NCI-H2081 treated with DMSO at 0.1 percent for 48 hours (cell line): ENCODE measurements around the gene MIPEP.
A peak's percentile ranks its signal among the peaks of the same experiment; 100 is the strongest.
"Not testable (repeated sequence)": the region's sequence is repeated elsewhere in the genome, so short reads cannot be mapped to it uniquely, and the experiment has no call there.

Experiments
- DNase-seq: peaks from one replicate; lab custom pipeline; 2025; lab: John Stamatoyannopoulos, UW

The MIPEP gene

DNA sequence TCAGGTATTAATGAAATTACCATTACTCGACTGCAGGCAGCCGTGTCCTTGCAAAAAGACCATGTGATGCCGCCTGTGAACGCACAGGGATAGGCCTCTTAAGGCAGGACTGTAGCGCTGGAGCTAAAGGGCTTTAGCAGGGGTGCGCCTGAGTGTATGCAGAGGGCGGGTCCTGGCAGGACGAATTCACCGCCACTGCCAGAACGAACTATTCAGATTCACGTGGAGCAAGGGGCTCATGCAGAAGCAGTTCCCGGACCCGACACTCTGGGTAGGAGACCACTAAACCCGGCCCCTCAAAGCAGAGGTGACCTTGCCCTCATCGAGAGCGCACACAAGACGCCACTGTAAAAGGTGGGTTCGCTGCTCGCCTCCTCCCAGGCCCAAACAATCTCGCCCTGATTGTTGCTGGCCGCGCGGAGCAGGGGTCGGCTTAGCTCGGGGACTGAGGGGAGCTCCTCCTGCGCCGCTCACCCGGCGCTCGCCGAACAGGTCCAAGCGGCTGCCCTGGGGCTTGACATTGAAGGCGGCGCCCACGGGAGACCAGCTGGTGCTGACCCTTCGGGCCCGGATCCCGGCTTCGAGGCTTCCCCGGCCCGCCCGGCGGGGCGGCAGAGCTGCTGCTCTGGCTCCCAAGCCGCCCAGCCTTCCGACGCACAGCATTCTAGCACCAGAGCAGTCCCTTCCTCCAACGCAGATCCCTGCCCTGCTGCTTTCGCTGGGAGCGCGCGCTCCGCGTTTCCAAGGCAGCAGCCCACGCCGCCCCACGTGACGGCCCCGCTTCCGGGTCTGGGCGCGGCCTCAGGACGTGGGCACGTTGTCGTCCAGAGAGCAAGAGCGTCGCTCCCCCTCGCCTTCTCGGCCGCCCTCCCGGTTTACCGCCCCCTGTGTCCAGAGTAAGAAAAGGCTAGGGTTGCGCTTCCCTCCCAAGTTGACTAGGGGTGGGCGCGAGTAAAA is at the start of gene MIPEP:
Gene MIPEP (minus strand): TSS at position 743 of the 957 bp plus-strand sequence. CDS start 80 bp downstream, at position 663.
- peak; percentile 54 for DNase-seq

DNA sequence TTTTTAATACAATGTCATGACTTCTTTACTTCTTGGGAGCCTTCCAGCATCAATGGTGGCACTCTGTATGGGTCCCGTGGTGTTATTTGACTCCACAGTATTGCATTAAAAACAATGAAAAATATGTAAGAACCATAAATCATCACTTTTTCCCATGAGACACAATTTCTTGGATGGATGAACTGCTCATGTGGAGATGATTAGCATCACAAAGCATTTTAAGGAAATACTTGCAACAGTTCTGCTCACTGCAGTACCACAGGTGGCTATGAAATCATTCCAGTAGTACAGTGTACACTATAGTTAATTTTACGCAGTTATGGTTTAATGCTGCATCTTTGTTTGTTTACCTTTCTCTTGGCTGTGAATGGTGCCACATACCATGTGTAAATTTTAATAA is 45.3 kb upstream of the MIPEP start:
- no peak for DNase-seq

DNA sequence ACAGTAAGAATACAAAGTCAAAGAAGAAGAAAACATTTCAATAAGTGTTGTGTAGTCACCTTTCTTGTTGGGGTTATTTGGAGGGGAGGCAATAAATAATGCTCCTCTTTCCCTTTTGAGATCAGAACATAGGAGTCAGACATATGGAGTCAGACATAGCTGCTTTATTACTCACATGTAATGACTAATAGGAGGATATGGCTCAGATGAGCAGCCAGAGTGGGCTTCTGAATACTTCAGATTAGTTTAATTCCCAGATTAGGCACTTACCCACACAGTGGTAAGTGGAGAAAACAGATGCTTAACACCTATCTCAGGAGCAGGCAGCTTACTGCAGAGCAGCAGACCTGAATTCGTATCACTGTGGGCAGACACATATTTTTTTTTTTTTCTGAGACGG is 39.8 kb upstream of the MIPEP start:
- no peak for DNase-seq

DNA sequence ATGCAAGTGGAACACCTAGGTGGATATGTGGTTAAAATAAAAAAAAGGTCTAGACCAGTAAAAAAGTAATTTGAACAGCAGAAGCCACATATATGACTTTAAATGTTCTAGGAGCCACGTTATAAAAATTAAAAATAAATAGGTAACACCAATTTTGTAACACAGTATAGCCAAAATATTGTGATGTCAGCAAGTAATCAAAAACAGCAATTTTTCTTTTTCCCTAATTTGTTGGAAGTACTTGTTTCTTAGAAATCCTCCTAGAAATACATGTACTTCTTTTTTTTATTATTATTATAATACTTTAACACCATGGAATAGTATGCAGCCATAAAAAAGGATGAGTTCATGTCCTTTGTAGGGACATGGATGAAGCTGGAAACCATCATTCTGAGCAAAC is 33.8 kb upstream of the MIPEP start:
- DNase-seq = no peak

DNA sequence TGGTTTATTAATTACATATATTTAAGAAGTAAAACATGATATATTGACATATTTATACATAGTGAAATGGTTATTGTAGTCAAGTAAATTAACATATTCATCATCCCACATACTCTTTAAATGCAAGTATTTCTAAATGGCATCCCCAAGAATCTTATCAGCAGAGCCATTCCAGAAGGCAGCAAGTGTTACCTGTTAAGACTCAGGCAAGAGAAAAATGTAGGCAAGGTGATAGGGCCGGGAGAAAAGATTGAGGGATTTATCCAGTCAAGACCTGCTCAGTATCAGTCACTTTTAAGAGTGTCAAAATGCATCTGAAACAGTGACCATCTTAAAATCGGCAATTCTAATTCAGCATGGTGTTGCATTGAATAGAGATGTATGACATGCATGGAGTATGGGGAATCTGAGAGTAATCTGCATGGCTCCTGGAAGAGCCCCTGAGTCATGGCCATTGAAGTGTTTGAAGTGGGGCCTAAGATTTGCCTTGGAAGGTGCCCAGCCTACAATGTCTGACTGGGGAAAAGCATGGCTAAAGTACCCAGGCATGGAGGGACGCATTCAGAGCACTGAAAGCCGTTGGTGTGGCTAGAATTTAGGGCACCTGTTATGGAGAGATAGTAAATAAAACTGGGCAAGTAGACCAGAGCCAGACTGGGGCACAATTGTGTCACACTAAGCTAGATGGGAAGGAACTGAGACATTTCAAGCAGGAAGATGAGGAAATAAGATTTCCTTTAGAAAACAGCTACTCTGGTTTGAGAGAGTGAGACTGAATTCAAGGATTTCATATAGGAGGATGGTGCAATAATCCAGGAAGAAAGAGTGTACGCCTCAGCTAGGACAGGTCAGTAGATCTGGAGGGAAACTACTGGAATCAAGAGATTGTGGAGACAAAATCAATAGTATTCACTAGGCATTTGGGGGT is 33.1 kb upstream of the MIPEP start:
- DNase-seq = no peak

DNA sequence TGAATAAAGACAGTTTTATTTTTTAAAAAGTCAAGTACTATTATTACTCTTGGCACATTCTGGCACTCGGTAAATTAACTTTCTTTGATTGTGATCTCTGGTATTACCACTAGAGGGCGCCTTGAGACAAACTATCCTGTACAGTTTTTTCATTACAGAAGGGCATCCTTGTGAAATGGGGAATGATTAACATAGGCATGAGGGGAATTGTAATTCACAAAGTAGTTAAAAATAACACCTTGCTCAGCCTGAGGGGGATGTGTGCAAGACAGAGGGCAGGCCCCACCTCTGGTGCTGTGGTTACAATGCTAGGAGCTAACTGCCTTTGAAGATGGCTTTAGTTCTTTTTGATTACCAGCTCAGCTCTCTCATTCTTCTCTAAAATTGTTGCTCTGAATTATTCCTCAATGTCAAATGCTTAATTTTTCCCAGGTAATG is 32.3 kb upstream of the MIPEP start:
- no peak for DNase-seq

DNA sequence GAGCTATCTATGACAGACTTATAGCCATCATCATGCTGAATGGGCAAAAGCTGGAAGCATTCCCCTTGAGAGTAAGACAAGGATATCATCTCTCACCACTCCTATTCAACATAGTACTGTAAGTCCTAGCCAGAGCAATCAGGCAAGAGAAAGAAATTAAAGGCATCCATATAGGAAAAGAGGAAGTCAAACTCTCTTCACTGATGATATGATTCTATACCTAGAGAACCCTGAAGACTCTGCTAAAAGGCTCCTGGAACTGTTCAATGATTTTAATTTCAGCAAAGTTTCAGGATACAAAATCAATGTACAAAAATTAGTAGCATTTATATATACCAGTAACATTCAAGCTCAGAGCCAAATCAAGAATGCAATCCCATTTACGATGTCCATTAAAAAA is 29.8 kb upstream of the MIPEP start:
- DNase-seq = no peak

DNA sequence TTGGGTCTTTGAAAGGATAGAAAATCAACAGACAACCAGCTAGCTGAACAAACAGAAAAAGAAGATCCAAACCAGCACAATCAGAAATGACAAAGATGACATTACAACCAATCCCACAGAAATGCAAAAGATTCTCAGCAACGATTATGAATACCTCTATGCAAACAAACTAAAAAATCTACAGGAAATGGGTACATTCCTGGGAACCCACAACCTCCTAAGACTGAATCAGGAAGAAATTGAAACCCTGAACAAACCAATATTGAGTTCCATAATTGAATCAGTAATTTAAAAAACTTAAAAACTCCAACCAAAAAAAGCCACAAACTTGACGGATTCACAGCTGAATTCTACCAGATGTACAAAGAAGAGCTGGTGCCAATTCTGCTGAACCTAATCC is 29.0 kb upstream of the MIPEP start:
- DNase-seq = no peak

DNA sequence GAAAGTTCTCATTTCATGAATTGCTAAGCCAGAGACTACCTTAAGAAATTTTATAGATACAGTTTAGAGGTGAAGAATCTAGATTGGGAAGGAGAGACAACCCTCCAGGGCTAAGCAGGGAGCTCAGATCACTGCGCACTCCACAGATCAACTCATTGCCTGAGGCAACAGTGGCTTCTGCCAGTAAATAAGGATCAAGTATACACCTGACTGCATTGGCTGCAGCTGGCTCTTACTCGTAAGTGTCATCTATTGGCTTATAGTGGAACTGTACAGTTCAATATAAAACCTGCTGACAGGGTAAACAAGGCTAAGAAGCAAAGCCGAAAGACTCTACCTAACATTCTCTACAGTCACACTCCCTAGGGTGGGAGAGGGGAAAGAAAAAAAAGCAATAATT is 26.1 kb upstream of the MIPEP start:
- no peak for DNase-seq

DNA sequence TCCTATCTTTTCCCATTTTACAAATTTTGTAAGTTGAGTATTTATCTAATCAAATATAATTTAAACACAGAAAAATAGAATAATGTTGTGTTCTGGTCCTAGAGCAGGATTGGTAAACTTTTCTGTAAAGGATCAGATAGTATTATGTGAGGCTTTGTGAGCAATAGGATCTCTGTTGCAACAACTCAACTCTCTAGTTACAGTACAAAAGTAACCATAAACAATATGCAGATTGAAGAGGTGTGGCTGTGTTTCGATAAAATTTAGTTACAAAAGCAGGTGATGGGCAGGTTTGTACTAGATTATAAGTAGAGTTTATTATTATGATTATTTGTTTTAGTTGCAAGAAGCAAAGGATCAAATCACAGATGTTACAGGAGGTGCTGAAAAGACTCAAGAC is 23.3 kb upstream of the MIPEP start:
- no peak for DNase-seq

DNA sequence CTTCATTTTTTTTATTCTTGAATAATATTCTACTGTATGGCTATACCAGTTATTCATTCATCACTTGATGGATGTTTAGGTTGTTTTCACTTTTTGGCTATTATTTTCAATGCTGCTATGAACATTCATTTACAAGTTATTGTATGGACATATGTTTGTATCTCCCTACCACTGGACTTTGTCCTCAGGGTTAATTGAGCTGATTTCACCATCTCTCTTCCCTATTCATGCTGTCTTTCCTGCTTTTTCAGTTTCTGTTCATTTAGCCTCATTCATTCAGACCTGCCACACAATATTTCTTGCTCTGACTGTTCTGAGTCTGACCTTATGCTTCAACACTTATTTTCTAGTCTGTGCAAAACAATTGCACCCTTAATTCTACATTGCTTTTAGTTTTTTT is 20.4 kb upstream of the MIPEP start:
- no peak for DNase-seq

DNA sequence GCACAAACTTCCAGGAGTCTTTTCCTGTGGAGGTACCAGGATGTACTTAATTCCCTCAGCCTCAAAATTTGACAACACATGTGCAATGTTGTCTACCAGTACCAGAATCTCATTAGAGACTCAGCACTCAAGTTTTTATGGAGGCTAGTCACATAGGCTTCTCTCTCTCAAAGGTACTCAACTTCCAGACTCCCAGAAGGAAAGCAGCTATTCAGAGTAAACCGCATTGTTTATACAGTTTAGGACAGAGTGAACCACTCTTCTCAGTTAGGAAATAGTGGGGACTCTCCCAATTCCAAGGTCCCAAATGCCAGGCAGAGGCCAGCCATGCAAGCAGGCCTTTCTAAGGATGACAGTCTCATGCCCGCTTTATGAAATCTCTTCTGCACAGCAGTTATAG is 16.6 kb upstream of the MIPEP start:
- DNase-seq = no peak

DNA sequence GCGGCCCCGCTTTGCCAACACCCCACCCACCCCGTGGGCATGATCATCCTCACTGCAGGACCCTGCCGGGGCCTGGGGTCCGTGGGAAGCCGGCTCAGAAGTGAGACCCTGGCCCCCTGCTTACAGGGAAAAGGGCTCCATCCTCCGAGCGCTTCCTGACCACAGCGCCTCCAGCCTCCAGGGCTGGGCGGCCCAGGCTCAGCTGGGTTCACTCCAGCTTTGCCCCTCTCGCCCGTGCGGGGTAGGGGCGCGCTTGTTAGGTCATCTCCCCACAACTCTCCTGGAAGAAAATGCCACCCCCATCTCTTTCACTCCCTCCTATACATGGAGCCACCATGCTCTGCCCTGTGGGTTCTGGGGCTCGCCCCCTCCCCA is 14.7 kb upstream of the MIPEP start:
- no peak for DNase-seq

DNA sequence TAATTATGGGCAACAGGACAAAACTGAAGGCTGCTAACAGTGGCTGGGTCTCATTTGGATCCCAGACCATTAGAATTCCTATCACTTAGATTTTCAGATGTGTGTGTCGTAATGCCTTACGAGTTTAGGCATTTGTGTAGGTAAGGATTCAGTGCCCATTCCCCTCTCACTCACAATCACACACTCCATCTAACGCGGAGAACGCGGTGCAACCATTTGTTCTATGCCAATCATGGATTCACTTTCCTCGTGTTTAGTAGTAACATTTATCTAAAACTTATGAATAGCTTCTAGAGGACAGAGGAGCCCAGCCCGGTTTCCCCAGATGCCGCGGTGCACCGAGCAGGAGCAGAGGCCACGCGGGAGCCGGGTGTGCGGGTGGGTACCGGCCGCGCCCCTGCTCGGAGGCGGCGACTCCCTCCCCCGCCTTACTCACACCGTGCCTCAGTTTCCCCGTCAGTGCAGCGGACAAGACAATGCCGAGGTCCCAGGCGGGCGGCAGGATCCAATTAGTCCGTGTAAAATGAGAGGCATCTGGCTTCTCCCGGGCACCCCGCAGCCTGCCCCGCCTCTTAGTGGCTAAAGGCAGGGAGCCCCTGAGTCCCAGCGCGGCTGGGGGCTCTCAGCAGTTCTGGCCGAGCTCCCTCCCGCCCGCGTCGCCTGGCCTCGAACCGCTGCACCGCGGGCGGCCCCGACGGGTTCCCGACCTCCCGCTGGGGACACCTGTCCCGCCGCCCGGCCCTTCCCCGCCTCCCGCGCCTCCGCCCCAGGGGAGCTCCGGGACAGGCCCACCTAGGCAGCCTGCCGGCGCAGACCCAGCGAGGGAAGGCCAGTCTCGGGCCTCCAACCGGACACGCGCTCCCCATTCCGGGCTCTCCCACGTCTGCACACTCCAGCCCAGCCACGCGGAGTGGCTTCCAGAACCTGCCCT is 14.0 kb upstream of the MIPEP start:
- DNase-seq = no peak

DNA sequence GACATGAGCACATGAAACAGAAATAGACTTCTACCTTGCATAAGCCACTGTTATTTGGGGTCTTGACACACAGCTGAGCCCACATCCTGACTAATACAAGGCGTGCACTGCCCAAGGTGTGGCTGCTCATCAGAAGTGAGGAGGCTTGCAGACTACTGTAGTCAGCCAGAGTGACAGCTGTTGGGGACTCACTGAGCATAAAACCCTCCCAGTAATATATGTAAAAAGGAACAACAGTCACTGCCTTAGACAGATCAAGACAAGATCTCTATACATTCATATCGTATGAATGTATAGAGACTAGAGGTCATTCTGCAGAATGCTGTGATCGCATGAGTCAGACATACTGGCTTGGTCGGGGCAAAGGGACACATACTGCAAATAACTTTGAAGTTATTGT is 12.2 kb upstream of the MIPEP start:
- no peak for DNase-seq

DNA sequence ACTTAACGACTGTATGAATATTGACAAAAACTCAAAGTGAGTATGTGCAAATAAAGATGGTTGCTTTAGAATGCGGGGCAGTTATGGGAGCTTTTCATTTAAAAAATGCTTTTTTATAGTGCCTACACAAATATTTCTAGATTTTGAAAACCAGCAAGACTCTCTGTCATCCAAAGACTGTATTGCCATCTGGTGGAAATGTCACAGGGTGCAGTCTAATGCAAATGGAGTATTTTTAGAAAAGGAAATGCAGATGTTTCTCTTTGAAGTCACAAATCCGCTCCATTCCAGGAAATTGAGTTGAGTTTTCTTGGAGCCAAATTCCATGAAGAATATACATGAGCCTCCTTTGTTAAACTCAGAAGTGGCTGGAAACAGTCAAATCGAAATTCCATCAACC is 10.4 kb upstream of the MIPEP start:
- DNase-seq = no peak

DNA sequence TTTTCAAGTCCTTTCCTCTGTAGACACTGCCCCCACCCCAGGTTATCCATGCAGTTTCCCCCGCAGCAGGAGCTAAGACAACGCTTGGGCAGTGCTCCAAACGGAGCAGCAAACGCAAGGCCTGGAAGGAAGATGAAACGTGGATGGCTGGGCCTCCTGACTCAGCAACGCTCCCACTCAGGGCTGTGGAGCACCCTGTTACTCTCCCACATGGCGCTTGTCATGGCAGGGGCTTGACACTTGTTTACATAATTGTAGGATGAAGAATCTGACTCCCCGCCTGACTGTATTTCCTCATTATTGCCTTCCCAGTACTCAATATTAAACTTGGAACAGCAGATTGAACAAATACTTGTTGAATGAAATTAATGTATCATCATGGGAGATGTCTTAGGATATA is 8.9 kb upstream of the MIPEP start:
- no peak for DNase-seq

DNA sequence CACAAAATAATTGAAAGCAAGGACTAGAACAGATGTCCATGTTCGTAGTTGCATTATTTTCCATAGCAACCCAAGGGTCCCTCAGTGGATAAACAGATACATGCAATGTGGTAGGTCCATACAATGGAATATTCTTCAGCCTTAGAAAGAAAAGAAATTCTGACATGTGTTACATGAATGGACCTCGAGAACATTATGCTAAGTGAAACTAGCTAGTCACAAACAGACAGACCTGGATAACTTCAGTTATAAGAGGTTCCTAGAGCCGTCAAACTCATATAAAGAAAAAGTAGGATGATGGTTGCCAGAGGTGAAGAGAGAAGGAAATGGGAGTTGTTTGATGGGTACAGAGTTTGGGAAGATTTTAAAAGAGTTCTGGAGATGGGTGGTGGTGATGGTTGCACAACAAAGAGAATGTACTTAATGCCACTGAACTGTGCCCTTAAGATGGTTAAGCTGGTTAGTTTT is 8.3 kb upstream of the MIPEP start, which contains the start of gene C1QTNF9B:
Gene C1QTNF9B (minus strand): TSS at position 51 of the 468 bp plus-strand sequence.
- not testable (repeated sequence) for DNase-seq

DNA sequence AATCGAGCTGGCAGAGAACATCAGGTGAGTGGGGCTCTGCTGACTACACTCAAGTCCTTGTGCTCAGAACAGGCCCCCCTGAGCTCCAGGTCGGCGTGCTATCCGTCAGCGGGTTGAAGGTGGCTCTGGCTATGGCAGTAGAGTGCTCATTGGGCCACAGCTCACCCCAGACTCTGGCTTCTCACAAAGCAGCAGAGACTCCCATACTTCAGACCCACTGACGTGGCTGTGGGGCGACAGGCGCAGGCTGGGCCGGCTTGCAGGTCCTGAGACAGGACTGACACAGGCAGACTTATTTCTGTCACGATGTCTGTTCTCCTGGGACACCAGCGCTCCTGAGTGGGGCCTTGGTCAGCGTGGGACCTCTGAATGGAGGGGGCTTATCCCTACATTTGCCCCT is 5.5 kb upstream of the MIPEP start:
- DNase-seq = not testable (repeated sequence)

DNA sequence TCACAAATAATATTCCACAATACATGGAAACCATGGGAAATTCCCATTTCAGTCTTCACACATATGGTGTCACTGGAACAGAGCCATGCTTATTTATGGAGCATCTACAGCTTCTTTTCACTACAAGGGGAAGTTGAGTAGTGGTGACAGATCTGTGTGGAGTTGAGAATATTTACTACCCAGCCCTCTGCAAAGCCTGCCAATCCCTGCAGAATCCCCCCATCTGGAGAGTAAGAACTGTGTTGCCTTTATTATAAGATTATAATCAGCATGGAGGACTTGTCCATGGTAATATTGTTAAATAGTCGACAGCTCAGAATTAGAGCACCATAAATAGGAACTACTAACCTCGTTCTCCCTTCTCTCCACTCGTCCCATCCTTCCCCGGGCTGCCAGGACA is 4.6 kb upstream of the MIPEP start:
- not testable (repeated sequence) for DNase-seq
